ENCODE measurements around the gene CAMK1.

Gene CAMK1

DNA sequence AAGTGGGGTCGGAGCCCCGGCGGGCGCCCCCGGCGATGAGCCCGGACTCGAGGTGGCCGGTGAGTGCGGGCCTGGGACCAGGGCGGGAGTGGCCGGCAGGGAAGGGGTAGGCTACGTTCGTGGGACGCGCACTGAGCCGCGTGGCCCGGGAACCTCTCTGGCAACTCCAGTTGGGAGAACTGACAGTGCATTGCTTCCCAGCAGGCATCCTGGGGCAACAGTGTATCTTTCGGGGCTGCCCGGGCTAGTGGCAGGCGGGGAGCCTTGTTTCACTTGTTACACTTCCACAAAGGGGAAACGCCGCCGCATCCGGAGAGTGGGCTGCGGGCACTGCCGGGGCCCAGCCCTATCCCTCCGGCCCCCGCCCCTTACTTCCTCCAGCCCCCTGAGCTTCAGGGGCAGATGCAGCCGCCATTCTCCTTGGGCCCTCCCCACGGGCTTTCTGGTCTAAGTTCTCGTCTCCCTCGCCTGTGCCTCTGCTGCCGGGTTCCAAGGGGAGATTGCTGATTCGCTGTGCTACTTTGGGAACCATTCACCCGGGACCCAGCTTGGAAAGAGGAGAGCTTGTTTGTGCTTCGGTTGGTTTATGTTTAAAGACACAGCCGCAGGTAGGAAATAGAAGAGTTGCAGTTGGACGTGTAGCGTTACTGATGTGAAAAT is 37.5 kb downstream of the CAMK1 start:
- DNase-seq, result peak; percentile 3

DNA sequence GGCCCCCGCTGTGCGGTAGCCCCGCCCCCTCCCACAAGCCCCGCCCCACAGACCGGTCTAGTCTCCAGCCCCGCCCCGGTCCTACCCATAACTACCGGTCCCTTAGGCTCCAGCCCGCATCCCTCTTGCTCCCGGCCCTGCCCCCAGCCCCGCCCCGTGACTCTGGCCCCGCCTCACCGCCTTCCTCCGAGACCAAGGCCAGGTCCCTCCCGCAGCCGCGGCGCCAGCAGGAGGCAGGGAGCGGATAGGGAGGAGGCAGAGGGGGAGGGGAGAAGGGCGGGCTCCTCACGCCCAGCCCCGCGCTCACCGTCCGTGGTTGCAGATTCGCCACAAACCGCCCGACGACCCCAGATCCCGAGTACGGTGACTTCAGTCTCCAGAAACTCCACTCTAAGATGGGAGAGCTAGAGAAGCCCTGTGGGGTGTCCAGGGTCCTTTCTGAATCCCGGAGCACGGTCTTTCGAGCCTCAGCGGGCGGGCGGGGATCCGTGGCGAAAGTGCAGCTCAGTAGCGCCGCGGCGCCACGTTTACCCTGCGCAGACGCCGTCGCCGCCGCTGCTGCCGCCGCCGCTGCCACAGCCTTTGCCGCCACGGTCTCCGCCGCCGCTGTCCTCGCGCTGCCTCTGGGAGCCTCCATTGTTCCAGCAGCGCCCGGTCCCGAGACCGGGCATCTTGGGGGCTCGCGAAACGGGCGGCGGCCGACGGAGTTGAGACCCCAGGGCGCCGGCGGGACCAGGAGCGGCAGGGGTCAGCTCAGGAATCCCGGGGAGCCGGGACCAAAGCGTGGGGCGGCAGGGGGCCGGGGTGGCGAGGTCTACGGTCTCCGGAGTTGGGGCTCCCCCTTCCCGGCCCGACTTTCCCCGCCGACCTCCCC is 38.3 kb downstream of the CAMK1 start, which contains the start of gene BRPF1:
Gene BRPF1 (plus strand): TSS at position 530 of the 874 bp plus-strand sequence. CDS start 2,406 bp downstream, outside the sequence.
- DNase-seq, result peak; percentile 56

- no peak for DNase-seq
Measured at GRCh38 chr3:9730657-9731205, 39.0 kb downstream of the CAMK1 start.

DNA sequence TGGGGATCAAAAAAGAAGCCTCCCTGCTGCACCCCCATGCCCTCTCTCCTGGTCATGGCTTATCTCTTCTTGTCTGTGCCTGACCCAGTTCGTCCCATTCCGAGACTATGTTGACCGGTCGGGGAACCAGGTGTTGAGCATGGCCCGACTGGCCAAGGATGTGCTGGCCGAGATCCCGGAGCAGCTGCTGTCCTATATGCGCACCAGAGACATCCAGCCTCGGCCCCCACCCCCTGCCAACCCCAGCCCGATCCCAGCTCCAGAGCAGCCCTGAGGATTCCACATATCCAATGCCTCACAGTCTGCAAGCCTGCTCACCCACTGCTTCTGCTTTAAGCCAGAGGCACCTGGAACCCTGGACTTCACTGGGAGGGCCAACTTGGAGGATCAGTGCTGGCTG is 40.3 kb downstream of the CAMK1 start:
- DNase-seq, result no peak

GRCh38 chr3:9727743-9728142 is 42.0 kb downstream of the CAMK1 start:
- no peak for DNase-seq

- no peak for DNase-seq
Measured at GRCh38 chr3:9727041-9727595, 42.6 kb downstream of the CAMK1 start.

- DNase-seq, result no peak
Measured at GRCh38 chr3:9725775-9726515, 43.8 kb downstream of the CAMK1 start.

DNA sequence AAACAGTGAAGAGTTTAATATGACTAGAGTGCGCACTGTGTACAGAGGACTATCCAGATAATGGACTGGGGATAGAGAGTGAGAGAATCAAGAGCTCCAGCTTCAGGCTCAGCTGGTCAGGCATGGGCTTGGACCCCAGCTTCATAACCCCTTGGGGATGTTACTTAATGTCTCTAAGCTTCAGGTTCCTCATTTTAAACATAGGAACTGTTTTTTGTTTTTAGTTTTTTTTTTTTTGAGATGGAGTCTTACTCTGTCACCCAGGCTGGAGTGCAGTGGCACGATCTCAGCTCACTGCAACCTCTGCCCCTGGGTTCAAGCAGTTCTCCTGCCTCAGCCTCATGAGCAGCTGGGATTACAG is 48.1 kb downstream of the CAMK1 start:
- DNase-seq, result no peak

GRCh38 chr3:9721015-9721699 is 48.6 kb downstream of the CAMK1 start:
- no peak for DNase-seq

GRCh38 chr3:9718118-9718517 is 51.6 kb downstream of the CAMK1 start:
- DNase-seq, result no peak

DNA sequence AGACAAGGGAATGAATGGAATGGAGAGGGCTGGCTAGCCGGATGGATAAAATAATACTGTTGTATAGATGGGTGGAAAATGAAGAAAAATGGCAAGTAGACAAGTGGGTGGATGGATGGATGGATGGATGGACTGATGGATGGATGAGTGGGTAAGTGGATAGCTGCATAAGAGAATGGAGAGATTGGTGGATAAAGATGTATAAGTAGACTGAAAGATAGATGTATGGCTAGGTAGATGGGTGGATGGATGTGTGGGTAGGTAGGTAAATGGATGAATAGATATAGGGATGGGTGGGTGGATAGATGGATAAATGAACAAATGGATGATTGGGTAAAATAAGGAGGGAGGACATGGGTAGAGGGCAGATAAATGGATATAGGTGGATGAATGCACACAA is 52.2 kb downstream of the CAMK1 start:
- no peak for DNase-seq

- DNase-seq, result no peak
Measured at GRCh38 chr3:9716801-9717555, 52.8 kb downstream of the CAMK1 start.

DNA sequence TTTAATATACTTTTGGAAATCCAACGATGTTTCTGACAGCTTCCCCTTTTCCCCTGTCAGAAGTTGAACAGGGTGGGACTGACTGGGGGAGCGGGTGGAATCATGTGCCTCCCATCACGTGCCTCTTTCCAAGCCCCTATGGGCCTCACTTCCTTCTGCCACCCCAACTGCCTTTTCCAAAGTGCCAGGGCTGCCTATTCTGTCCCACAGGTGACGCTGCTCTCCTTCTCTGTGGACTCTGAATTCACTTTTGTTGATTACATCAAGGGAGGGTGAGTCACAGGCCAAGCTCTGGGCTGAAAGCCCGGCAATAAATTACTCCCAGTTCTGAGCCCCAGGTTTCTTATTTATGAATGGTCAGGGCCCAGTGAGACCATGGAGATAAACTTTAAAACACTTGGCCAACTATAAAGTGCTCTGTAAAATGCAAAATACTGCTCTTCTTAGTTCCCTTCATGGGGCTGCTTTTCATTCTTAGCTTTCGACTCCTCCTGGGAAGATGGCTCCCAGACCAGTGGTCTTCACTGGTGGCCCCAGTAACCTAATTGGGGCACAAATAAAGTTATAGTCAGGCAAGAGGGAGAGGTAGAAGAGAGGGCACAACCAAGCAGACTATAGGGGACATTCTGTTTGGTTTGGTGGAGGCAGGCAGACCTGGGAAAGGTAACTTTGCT is 53.8 kb downstream of the CAMK1 start:
- DNase-seq, result no peak

GRCh38 chr3:9715136-9715535 is 54.6 kb downstream of the CAMK1 start:
- no peak for DNase-seq

DNA sequence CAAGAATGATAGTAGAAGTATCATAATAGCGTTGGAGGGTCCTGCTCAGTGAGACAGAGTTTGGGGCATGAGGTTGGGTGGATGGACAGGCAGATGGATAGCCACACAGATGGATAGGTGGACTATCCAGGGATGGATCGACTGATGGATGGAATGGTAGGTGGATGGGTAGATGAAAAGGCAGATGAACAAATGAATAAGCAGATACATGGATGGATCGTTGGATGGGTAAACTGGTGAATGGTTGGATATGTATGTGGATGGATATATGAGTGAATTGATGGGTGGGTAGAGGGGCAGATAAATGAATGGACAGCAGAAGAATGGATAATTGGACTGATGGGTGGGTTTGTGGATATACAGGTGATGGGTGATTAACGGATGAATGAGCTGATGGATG is 56.6 kb downstream of the CAMK1 start:
- DNase-seq, result no peak

GRCh38 chr3:9712415-9712814 is 57.3 kb downstream of the CAMK1 start:
- no peak for DNase-seq

GRCh38 chr3:9710174-9710739 is 59.5 kb downstream of the CAMK1 start:
- no peak for DNase-seq

Data from DMS79 treated with DMSO at 0.1 percent for 48 hours (cell line).